GM21717 (cell line): ENCODE measurements around the gene RNF31.

Experiments used
- ATAC-seq: cut with Tn5 transposase; IDR thresholded peaks from one replicate; pipeline ENCODE4 v1.9.1; 2021; ENCODE audit warnings: mild to moderate bottlenecking, moderate library complexity; ENCODE audit not compliant: unreplicated experiment

Gene RNF31

GRCh38 chr14:24181371-24182077 lies 34.2 kb downstream of the RNF31 start:
- no peak for ATAC-seq

GRCh38 chr14:24182110-24182882 lies 35.0 kb downstream of the RNF31 start:
- ATAC-seq = no peak

GRCh38 chr14:24183014-24183481 lies 35.8 kb downstream of the RNF31 start:
- no peak for ATAC-seq

- ATAC-seq = no peak
Measured at GRCh38 chr14:24184104-24184970, 37.0 kb downstream of the RNF31 start.

GRCh38 chr14:24185026-24185425 lies 37.7 kb downstream of the RNF31 start:
- ATAC-seq = no peak

GRCh38 chr14:24185741-24186140 lies 38.4 kb downstream of the RNF31 start:
- ATAC-seq = no peak

- ATAC-seq = no peak
Measured at GRCh38 chr14:24186831-24187538, 39.7 kb downstream of the RNF31 start.

- ATAC-seq = no peak
Measured at GRCh38 chr14:24187539-24187915, 40.2 kb downstream of the RNF31 start.

GRCh38 chr14:24188251-24189058 lies 41.2 kb downstream of the RNF31 start, which contains the start of gene IPO4:
TSS of gene IPO4 (minus strand) at chr14:24188816. CDS start at chr14:24188787, 29 bp downstream.
- ATAC-seq = peak; percentile 69

- ATAC-seq = no peak
Measured at GRCh38 chr14:24189059-24189375, 41.7 kb downstream of the RNF31 start.

- ATAC-seq = no peak
Measured at GRCh38 chr14:24189460-24189859, 42.2 kb downstream of the RNF31 start.

GRCh38 chr14:24190416-24190815 lies 43.1 kb downstream of the RNF31 start:
- ATAC-seq = no peak

- no peak for ATAC-seq
Measured at GRCh38 chr14:24192933-24193332, 45.6 kb downstream of the RNF31 start.

- no peak for ATAC-seq
Measured at GRCh38 chr14:24194186-24194872, 47.0 kb downstream of the RNF31 start.

GRCh38 chr14:24194873-24195185 lies 47.5 kb downstream of the RNF31 start:
- ATAC-seq = no peak

- ATAC-seq = peak; percentile 70
Measured at GRCh38 chr14:24195186-24196070, 48.1 kb downstream of the RNF31 start, which contains the start of gene TM9SF1. TSS of gene TM9SF1 (minus strand) at chr14:24195441. CDS start at chr14:24195019, 422 bp downstream.

- ATAC-seq = no peak
Measured at GRCh38 chr14:24196071-24197055, 49.1 kb downstream of the RNF31 start.
